Suprapubic skin (tissue), 4 donors: ENCODE data around the gene MGP. TPM values are rescaled to one million over a fixed set of nuclear protein-coding genes. Genes with fewer than 3 reads are reported as not detected.

Source experiments
- DNase-seq, 2 donors: peaks; one replicate each; pipeline ENCODE4 v3.0.0-alpha.2; 2019; ENCODE audit warnings: low spot score in 2 of 2
- H3K27ac ChIP-seq: fragments of 200-600 bp; sonication (generic); one replicate; pipeline ENCODE4 v1.5.1; 2019
- H3K27me3 ChIP-seq: fragments of 200-600 bp; sonication (generic); one replicate; pipeline ENCODE4 v1.5.1; 2019
- H3K36me3 ChIP-seq: fragments of 200-600 bp; sonication (generic); one replicate; pipeline ENCODE4 v1.5.1; 2019
- H3K4me1 ChIP-seq: fragments of 200-600 bp; sonication (generic); one replicate; pipeline ENCODE4 v1.5.1; 2019
- H3K4me3 ChIP-seq: fragments of 200-600 bp; sonication (generic); one replicate; pipeline ENCODE4 v1.5.1; 2019; ENCODE audit warnings: mild to moderate bottlenecking
- H3K9me3 ChIP-seq: fragments of 200-600 bp; sonication (generic); one replicate; pipeline ENCODE4 v1.5.1; 2019
- CTCF ChIP-seq, 2 donors: fragments of 200-600 bp in 1 of 2; fragments of 450-650 bp in 1 of 2; sonication (generic) in 1 of 2; IDR thresholded peaks; one replicate each; pipeline ENCODE4 v1.5.1; 2016 to 2019; ENCODE audit warnings: antibody characterized with exemption in 2 of 2, mild to moderate bottlenecking in 1 of 2, moderate library complexity in 1 of 2
- EP300 ChIP-seq: sonication (generic); formaldehyde crosslinking; IDR thresholded peaks from one replicate; pipeline ENCODE4 v1.6.1; 2017; ENCODE audit warnings: antibody characterized with exemption
- POLR2A ChIP-seq, 2 donors: fragments of 450-650 bp; IDR thresholded peaks; one replicate each; pipeline ENCODE4 v1.6.1; 2017; ENCODE audit warnings: antibody characterized with exemption in 2 of 2, mild to moderate bottlenecking in 2 of 2, moderate library complexity in 2 of 2
- POLR2AphosphoS5 ChIP-seq, 3 donors: sonication (generic); formaldehyde crosslinking; IDR thresholded peaks; one replicate each; pipeline ENCODE4 v1.6.1; 2017; ENCODE audit warnings: antibody characterized with exemption in 3 of 3
- WGBS: methylation state at CpG from one replicate; pipeline ENCODE4 v1.1.5; 2018; 5-methylcytosine and 5-hydroxymethylcytosine counted together
- total RNA-seq, 4 donors: library from RNA; depleted of rRNA; stranded (reverse); fragments of >200 nt; gene quantifications; one replicate each; pipeline ENCODE4 v1.1.0, GENCODE V29; 2016

MGP gene
- total RNA-seq, 4 donors from 2014 or later = 43.5 to 135 (median 58.3) TPM

GRCh38 chr12:14904854-14905253 lies 19.2 kb upstream of the MGP start:
- Histone ChIP-seq H3K4me1 (peaks cover 45% of the 10 kb centered on the region), H3K9me3 (no peaks in the 10 kb centered on the region), H3K27ac (peak overlapping the region; percentile 42), H3K4me3 (peak overlapping the region; percentile 3), H3K36me3 (no peaks in the 10 kb centered on the region), H3K27me3 (no peaks in the 10 kb centered on the region)
- 27% methylated on average over 8 of the region's 8 CpGs for WGBS
- TF ChIP-seq POLR2AphosphoS5 (IDR thresholded peaks at IDR 0.05) (no peak), CTCF (IDR thresholded peaks at IDR 0.05) (no peak), POLR2A (IDR thresholded peaks at IDR 0.05) (no peak), EP300 (no peak)
- no peak for DNase-seq

GRCh38 chr12:14903386-14904098 lies 17.9 kb upstream of the MGP start:
- Histone ChIP-seq H3K36me3 (no peaks in the 10 kb centered on the region), H3K27me3 (no peaks in the 10 kb centered on the region), H3K4me3 (no peak overlapping the region), H3K4me1 (peaks cover 45% of the 10 kb centered on the region), H3K9me3 (no peaks in the 10 kb centered on the region), H3K27ac (peak overlapping the region; percentile 36)
- no peak for TF ChIP-seq POLR2AphosphoS5 (IDR thresholded peaks at IDR 0.05)
- 83% methylated on average over 5 of the region's 5 CpGs for WGBS
- DNase-seq = no peak

GRCh38 chr12:14902465-14902864 lies 16.8 kb upstream of the MGP start:
- H3K27me3 ChIP-seq = no peaks in the 10 kb centered on the region
- WGBS = 36% methylated on average over 2 of the region's 2 CpGs
- no peak overlapping the region for H3K4me3 ChIP-seq
- TF ChIP-seq POLR2AphosphoS5 (IDR thresholded peaks at IDR 0.05) (no peak), CTCF (IDR thresholded peaks at IDR 0.05) (no peak), EP300 (no peak), POLR2A (IDR thresholded peaks at IDR 0.05) (no peak)
- peaks cover 47% of the 10 kb centered on the region for H3K4me1 ChIP-seq
- no peak for DNase-seq
- H3K27ac ChIP-seq = peak overlapping the region; percentile 24
- H3K36me3 ChIP-seq = no peaks in the 10 kb centered on the region
- no peaks in the 10 kb centered on the region for H3K9me3 ChIP-seq

- Histone ChIP-seq H3K27me3 (no peaks in the 10 kb centered on the region), H3K27ac (no peak overlapping the region), H3K4me3 (no peak overlapping the region), H3K36me3 (no peaks in the 10 kb centered on the region), H3K9me3 (no peaks in the 10 kb centered on the region), H3K4me1 (peaks cover 59% of the 10 kb centered on the region)
- 75% methylated on average over 1 of the region's 1 CpG for WGBS
- TF ChIP-seq CTCF (IDR thresholded peaks at IDR 0.05) (no peak), EP300 (no peak), POLR2A (IDR thresholded peaks at IDR 0.05) (no peak), POLR2AphosphoS5 (IDR thresholded peaks at IDR 0.05) (no peak)
- no peak for DNase-seq
These were observed 15.5 kb upstream of the MGP start for GRCh38 chr12:14901228-14901562.

- no peak for TF ChIP-seq EP300
- TF ChIP-seq POLR2A (IDR thresholded peaks at IDR 0.05) = no peak
- no peak for TF ChIP-seq POLR2AphosphoS5 (IDR thresholded peaks at IDR 0.05)
- TF ChIP-seq CTCF (IDR thresholded peaks at IDR 0.05) = no peak
- Histone ChIP-seq H3K4me1 (peaks cover 56% of the 10 kb centered on the region), H3K27ac (no peak overlapping the region), H3K36me3 (no peaks in the 10 kb centered on the region), H3K9me3 (no peaks in the 10 kb centered on the region), H3K27me3 (no peaks in the 10 kb centered on the region), H3K4me3 (no peak overlapping the region)
- 77% methylated on average over 5 of the region's 5 CpGs for WGBS
- no peak for DNase-seq
These were observed 15.0 kb upstream of the MGP start for GRCh38 chr12:14900521-14901227.
